HuH-7 (cell line): ENCODE results near the gene NUP155.
"Not testable (repeated sequence)": the region's sequence is repeated elsewhere in the genome, so short reads cannot be mapped to it uniquely, and the experiment has no call there.

Source experiments
- DNase-seq: peaks from one replicate; pipeline ENCODE4 v3.0.0; 2011; ENCODE audit warnings: low spot score

The NUP155 gene

GRCh38 chr5:37370864-37371726, at the start of gene NUP155:
TSS of gene NUP155 (minus strand) at chr5:37371106. CDS start at chr5:37370977, 129 bp downstream.
- DNase-seq = peak; percentile 94

- no peak for DNase-seq
Measured at GRCh38 chr5:37417347-37417746, 46.4 kb upstream of the NUP155 start.

- not testable (repeated sequence) for DNase-seq
Measured at GRCh38 chr5:37415456-37415855, 44.5 kb upstream of the NUP155 start.

- DNase-seq = no peak
Measured at GRCh38 chr5:37412515-37412914, 41.6 kb upstream of the NUP155 start.

DNA sequence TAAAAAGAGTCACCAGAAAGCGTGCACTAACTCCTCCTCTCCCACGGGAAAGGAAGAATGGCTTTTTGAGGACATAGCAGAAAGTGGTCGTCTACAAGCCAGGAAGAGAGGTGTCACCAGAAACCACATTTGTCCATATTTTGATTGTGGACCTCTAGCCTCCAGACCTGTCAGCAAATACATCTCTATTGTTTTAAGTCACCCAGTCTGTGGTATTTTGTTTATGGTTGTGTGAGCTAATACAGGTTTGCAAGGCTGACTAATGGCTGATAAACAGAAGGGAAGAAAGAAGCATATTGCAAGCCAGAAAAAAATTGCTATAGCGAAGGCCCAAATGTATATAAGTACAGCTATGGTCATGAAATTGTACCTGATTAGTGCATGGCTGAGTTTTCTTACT, 29.6 kb upstream of the NUP155 start:
- no peak for DNase-seq

GRCh38 chr5:37396352-37396751, 25.4 kb upstream of the NUP155 start:
- no peak for DNase-seq

GRCh38 chr5:37391591-37391990, 20.7 kb upstream of the NUP155 start:
- DNase-seq = no peak

DNA sequence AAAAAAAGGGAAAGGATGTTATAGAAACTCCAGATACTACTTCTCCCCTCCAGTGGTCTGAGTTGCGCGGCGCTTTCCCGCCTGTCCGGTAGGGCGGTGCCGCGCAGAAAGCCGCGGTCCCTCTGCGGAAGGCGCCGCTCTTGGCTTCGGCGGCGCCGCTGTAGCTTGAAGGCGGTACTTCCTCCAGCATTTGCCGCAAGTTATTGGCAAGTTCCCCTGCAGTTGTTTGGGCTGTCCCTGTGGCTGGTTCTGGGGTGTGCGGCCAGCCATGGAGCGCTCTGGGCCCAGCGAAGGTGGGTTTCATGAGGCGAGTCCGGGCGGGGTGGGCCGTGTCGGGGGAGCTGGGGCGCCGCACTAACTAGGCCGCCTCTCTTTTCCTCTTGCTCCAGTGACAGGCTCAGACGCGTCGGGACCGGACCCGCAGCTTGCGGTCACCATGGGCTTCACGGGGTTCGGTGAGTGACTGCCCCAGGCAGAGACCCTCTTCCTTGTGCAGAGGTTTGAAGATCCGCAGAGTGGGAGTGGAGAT, 8.3 kb upstream of the NUP155 start, which contains the start of gene WDR70:
WDR70 (plus strand) TSS at position 219 of the 529 bp plus-strand sequence; CDS start at position 269, 50 bp downstream.
- peak; percentile 73 for DNase-seq

DNA sequence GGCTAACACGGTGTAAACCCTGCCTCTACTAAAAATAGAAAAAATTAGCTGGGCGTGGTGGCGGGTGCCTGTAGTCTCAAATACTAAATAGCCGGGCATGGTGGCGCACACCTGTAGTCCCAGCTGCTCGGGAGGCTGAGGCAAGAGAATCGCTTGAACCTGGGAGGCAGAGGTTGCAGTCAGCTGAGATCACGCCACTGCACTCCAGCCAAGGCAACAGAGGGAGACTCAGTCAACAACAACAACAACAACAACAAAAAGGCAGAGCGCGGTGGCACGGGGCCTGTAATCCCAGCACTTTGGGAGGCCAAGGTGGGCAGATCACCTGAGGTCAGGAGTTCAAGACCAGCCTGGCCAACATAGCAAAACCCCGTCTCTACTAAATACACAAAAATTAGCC, 7.2 kb upstream of the NUP155 start:
- not testable (repeated sequence) for DNase-seq

- DNase-seq = no peak
Measured at GRCh38 chr5:37375091-37375490, 4.2 kb upstream of the NUP155 start.

DNA sequence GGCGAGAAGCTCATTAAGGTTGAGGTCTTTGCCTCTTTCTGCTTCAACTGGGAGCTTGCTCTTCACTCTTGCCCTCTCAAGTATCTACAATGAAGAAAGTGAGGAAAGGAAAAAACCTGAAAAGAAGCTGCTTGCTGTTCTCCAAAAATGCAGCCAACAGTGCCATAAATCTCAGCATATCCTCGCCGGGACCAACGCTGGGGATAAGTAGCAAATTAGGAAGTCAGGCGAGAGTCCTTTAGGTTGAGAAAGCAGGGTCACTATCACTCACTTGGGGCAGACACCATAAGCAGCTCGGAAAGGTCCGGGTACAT, 399 bp downstream of the NUP155 start:
- peak; percentile 61 for DNase-seq

DNA sequence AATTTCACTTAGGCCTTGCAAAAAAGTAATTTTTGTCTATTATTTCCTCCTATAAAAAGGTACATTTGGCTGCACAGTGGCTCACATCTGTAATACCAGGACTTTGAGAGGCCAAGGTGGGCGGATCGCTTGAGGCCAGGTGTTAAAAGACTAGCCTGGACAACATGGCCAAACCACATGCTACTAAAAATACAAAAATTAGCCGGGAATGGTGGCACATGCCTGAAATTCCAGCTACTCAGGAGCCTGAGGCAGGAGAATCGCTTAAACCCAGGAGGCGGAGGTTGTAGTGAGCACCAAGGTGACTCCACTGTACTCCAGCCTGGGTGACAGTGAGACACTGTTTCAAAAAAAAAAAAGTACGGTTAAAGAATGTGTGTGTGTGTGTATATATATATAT, 15.7 kb downstream of the NUP155 start:
- DNase-seq = no peak

GRCh38 chr5:37342741-37343140, 28.2 kb downstream of the NUP155 start:
- DNase-seq = not testable (repeated sequence)

- DNase-seq = not testable (repeated sequence)
Measured at GRCh38 chr5:37334754-37335153, 36.2 kb downstream of the NUP155 start.

- no peak for DNase-seq
Measured at GRCh38 chr5:37326536-37326935, 44.4 kb downstream of the NUP155 start.

GRCh38 chr5:37323607-37324006, 47.3 kb downstream of the NUP155 start:
- DNase-seq = no peak

- DNase-seq = no peak
Measured at GRCh38 chr5:37319037-37319782, 51.7 kb downstream of the NUP155 start.

DNA sequence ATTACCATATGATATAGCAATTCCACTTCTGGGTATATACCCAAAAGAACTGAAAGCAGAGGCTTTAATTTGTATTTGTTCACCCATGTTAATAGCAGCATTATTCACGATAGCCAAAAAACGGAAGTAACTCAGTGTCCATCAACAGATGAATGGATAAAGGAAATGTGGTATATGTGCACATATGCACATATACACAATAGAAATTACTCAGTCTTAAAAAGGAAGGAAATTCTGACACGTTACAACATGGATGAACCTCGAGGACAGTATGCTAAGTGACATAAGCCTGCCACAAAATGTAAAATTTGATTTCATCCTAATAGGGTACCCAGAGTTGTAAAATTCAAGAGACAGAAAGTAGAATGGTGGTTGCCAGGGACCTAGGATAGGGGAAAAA, 54.9 kb downstream of the NUP155 start:
- no peak for DNase-seq

GRCh38 chr5:37310360-37310759, 60.5 kb downstream of the NUP155 start:
- no peak for DNase-seq

GRCh38 chr5:37308793-37309192, 62.1 kb downstream of the NUP155 start:
- DNase-seq = no peak

DNA sequence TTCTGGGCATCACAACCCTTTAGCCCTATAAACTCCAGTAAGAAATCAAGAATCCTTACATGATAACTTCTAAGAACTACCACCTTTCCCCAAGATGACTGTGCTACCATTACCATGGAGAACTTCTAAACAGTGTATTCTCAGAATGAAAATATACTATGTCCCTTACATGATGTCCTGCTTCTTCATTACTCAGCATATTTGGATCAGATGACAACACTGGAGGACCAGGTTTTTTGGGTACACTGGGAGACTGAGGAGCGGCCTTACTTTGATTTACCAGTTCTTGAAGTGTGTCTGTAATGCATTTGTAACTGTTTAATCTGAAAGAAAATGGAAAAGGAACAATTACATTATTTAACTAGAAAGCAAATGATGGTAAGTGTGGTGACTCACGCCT, 66.0 kb downstream of the NUP155 start:
- no peak for DNase-seq

GRCh38 chr5:37296313-37296712, 74.6 kb downstream of the NUP155 start:
- DNase-seq = not testable (repeated sequence)

GRCh38 chr5:37283214-37283820, 87.6 kb downstream of the NUP155 start:
- no peak for DNase-seq
